ENCODE data around the gene KBTBD2.
"Not testable (repeated sequence)": the region's sequence is repeated elsewhere in the genome, so short reads cannot be mapped to it uniquely, and the experiment has no call there.

DNA sequence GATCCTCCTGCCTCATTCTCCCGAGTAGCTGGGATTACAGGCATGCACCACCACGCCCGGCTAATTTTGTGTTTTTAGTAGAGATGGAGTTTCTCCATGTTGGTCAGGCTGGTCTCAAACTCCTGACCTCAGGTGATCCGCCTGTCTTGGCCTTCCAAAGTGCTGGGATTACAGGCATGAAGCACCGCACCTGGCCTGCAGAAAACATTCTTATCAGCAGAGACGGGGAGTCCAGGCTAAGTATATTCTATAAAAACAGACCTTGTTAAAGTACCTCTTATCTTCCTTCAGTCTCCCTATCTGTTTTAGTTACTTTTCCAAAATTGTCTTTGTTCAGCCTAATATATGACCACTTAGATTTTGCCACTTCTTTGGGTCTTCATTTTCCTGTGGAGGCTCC, 5.8 kb upstream of the KBTBD2 start:
- TF ChIP-seq CTCF, POLR2A (IDR thresholded peaks at IDR 0.05): not testable (repeated sequence)

Measured in testis (tissue), 2 donors.